ENCODE measurements around the gene MOGAT2.
"Not testable (repeated sequence)": the region's sequence is repeated elsewhere in the genome, so short reads cannot be mapped to it uniquely, and the experiment has no call there.

The MOGAT2 gene

GRCh38 chr11:75717608-75718418, at the start of gene MOGAT2:
Gene MOGAT2 (plus strand): TSS chr11:75717838. CDS start chr11:75717889, 51 bp downstream.
- no peak for DNase-seq

DNA sequence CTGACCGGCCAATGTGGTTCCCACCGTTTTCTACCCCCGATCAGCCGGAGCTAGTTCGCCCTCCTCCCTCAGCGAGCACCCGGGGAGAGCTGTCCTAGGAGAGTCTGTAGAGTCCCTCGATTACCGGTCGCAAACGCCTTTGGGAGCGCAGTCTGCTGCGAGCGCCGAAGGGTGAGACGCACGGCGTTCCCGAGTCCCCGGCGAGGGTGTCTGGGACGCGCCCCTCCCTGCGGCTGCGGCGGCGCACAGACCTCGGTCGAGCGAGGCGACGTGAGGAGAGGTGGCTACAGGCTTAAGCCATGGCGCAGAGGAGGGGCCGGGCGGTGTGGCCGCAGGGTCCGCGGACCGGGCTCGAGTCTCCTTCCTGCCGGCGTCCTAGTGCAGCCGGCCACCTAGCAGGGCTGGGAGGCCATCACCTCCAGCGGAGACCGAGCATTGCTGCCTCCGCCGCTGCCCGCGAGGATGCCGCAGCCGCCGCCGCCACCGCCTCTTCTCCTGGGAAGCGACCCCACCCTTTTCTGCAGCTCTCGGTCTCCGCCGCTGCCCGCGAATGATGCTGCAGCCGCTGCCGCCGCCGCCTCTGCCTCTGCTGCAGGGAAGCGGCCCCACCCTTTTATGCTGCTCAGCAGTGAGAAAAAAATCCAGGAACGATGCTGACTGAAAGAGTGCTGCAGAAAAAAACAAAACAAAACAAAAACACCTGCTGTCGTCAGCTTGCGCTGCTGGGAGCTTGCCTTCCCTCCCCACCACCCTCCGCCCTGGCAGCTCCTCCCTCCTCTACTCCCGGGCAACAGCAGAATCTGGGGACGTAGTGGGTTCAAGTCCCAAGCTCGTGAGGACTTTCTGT, 49.0 kb upstream of the MOGAT2 start, which contains the start of gene MAP6:
Gene MAP6 (minus strand): TSS at position 588 of the 847 bp plus-strand sequence. CDS start 669 bp downstream, outside the sequence.
- peak; percentile 15 for DNase-seq

- DNase-seq: no peak
These were observed 43.6 kb upstream of the MOGAT2 start for GRCh38 chr11:75673977-75674582.

DNA sequence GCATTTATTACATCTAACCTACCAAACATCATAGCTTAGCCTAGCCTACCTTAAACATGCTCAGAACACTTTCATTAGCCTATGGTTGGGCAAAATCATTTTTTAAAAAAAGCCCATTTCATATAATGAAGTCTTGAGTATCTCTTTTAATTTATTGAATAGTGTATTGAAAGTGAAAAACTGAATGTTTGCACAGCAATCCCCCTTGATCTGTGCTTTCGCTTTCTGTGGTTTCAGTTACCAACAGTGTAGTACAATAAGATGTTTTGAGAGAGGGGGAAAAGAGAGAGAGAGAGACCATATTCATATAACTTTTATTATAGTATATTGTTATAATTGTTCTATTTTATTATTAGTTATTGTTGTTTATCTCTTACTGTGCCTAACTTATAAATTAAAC, 40.4 kb upstream of the MOGAT2 start:
- DNase-seq: no peak

- DNase-seq: no peak
These were observed 39.7 kb upstream of the MOGAT2 start for GRCh38 chr11:75677909-75678308.

GRCh38 chr11:75678620-75679259, 38.9 kb upstream of the MOGAT2 start:
- DNase-seq: no peak

DNA sequence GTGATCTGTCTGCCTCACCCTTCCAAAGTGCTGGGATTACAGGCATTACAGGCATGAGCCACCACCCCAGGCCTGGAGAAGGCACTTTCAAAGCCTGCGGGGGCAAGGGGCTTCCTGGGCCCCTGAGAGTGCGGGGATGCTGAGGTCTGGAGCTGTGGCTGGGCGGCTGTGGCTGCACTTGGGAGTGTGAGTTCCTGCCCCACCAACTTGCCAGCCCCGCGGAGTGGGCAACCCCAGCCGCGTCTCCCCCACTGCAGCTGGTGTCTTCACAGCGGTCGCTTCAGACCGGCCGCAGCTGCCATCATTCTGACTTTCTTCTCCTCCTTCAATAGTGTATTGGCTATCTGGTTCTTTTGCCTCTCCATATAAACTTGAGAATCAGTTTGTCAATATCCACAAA, 38.1 kb upstream of the MOGAT2 start:
- no peak for DNase-seq

GRCh38 chr11:75683856-75684255, 33.8 kb upstream of the MOGAT2 start:
- not testable (repeated sequence) for DNase-seq

DNA sequence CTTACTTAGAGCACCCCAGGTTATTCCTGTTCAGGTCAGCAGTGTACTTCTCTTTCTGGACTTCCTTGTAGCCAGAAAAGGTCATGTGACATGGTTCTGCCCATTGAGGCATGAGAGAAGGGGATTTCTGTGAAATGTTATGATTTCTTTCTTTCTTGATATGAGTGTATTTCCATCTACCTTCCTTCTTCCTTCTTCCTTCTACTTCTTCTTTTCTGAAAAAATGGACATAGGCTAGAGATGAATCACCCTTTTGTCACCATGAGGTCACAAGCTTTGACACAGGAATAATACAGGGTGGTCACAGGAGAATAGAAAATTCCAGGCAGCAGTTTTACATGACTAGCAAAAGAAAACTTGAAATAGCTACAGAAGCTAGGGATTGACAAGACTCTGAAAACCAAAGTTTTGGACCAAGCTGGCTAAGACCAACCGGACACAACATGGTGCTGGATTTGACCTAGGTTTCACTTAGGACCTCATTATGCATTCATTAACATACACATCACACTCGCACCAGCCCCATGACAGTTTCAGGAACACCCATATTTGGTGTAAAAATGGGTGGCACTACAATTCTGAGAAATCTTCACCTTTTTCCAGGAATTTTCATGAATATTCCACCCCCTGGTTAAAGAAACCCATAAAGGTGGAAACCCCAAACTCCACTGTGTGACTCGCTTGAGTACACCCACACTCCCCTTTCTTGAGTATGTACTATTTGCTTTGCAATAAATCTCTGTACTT, 27.6 kb upstream of the MOGAT2 start:
- DNase-seq: no peak

- DNase-seq: no peak
These were observed 25.8 kb upstream of the MOGAT2 start for GRCh38 chr11:75691804-75692203.

DNA sequence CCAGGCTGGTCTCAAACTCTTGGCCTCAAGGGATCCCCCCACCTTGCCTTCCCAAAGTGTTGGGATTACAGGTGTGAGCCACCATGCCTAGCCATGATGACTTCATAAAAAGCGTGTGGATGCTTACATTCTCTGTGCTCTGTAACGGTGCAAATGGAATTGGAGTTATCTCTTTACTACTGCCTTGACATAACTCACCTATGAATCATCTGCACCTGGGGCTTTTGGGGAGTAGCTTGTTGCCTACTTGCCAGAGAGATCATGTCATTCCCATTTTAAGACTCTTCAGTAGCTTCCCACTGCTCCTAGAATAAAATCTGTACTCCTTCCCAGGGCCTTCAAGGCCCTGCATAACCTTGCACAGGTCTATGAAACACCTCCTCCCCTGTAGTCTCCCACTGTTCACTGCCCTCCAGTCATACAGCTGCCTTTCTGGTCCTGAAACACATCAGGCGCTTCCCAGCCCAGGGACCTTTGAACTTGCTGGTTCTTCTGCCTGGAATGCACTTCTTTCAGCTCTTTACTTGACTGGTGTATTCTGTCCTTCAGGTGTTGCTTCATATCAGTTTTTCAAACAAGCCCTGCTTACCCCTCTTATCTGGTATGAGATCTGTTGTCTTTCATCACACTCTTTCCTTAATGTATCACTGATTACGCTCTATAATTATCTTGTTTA, 19.6 kb upstream of the MOGAT2 start:
- no peak for DNase-seq

DNA sequence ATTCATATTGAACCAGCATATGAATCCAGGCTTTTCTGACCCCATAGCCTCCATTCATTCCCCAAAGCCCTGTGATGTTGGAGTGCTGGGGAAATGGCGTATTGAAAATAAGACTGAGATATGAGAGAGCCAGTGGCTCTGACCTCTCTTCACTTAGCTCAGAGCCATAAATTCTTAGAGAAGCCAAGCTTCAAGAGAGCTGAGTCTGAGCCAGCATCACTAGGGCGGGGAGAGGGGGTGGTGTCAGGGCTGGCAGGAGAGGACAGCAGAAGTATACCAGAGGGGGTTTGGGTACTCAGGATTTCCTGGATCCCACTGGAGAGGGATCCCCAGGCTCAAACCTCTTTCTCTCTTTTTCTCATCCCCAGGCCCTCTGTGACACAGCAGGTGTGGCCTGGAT, 16.7 kb upstream of the MOGAT2 start:
- DNase-seq: no peak

DNA sequence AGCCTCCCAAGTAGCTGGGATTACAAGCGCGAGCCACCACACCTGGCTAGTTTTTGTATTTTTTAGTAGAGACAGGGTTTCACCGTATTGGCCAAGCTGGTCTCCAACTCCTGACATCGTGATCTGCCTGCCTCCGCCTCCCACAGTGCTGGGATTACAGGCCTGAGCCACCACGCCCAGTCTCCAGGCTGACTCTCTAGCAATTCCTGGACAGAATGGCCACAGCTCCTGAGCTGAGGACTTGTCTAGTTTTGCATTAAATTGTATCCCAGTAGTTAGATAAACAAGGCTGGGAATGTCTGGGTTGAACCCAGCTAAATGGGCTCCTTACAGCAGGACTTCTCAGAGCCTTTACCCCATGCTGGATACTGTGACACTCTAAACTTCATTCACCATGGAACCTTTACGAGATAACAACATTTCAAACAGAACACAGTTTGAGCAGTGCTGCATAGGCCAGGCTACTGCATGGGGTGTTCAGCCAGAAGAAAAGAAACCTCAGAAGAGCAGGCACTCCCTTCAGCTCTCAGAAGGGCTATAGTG, 13.9 kb upstream of the MOGAT2 start:
- no peak for DNase-seq

DNA sequence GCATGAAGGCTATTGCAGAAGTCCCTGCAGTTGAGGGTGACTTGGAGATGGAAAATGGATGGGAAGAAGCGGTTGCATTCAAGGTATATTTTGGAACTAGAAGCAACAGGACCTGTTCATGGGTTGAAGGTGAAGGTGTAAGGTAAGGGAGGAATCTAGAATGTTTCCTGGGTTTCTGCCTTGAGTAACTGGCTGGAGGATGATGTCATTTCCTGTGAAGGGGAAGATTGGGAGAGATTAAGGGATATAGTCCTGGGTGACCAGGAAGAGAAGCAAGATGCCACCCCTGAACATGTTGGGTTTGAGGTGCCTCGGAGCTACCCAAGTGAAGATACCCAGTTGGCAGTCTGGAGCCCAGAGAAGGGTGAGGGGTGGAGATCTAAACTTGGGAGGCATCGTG, 12.1 kb upstream of the MOGAT2 start:
- DNase-seq: no peak

DNA sequence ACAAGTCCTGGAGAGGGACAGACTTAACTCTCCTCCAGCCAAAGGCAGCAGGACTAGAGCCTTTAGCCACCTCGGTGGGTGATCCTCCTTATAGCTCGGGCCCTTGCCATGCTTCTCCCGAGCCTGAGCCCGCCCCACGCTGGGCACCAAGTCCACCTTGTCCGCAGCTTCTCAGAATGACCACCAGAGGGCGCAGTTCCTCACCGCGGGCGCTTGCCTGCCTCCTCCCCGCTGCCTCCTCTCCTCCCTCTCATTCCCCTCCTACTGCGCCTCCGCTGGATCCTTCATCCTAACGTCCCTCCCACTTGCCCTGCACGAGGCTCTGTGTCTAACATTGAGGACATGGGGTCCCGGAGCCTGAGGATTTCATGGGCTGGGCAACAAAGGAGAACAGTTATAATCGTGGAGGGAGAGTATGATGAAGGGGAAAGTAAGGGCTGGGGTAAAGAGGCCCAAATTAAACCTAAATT, 11.3 kb upstream of the MOGAT2 start:
- peak; percentile 62 for DNase-seq

DNA sequence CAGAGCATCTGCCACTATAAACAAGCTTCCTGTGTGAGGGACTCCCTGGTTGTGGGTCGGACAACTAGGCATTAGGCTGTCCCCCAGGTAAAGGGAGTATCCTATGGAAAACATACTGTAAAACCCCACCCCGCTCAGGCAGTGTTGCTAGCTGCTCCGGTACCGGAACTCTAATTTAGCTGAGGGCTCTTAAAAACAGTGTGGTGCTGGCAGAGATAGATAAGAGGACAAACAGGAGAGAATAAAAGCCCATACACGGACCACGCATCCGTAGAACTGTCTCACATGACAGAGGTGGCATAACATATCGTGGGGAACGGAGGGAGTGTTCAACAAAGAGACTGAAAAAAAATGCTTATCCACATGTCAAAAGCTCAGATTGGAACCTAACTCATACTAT, 3.4 kb upstream of the MOGAT2 start:
- DNase-seq: no peak

GRCh38 chr11:75715688-75716087, 1.9 kb upstream of the MOGAT2 start:
- no peak for DNase-seq

DNA sequence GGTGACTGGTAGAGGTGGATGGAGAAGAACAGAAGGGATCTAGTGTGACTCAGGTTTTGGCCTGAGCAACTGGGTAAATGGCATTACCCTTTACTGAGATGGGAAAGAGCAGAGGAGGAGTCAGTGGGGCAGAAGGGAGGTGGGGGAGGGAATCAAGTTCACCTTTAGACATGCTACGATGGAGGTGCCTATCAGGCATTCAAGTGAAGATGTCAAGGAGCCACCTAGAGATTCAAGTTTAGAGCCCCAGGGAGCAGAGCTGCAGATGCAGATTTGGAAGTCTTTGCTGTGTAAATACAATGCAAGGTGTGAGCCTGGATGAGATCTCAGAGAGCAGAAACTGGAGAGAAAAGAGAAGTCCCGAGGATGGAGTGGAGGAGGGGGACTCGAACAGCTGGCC, 979 bp upstream of the MOGAT2 start:
- DNase-seq: no peak

- no peak for DNase-seq
These were observed 1.0 kb downstream of the MOGAT2 start for GRCh38 chr11:75718419-75719339.
